GM18519 (cell line): Measurements from ENCODE around the gene SLC25A46.
"Not testable (repeated sequence)": the region's sequence is repeated elsewhere in the genome, so short reads cannot be mapped to it uniquely, and the experiment has no call there.

Source experiments
- ATAC-seq: cut with Tn5 transposase; IDR thresholded peaks from one replicate; pipeline ENCODE4 v1.9.1; 2021; ENCODE audit warnings: mild to moderate bottlenecking, moderate library complexity; ENCODE audit not compliant: unreplicated experiment, low FRiP score

The SLC25A46 gene

DNA sequence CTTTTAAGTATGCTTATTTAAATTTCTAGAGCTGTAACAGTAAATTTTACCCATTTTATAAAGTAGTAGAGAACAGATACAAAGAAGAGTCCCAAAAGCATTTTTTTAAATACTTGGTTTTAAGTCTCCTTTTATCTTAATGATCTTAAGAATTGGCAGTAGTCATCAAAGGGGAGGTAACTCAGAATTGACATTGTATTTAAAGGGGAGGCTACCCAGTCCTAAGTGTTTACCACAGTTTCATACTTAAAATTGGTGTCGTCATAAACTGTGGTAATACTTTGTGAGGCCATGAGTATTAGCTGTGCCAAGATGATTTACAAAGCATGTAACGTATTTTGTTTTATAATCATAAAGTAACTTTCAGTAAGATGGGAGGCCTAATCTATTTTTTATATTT lies 14.8 kb downstream of the SLC25A46 start:
- no peak for ATAC-seq

DNA sequence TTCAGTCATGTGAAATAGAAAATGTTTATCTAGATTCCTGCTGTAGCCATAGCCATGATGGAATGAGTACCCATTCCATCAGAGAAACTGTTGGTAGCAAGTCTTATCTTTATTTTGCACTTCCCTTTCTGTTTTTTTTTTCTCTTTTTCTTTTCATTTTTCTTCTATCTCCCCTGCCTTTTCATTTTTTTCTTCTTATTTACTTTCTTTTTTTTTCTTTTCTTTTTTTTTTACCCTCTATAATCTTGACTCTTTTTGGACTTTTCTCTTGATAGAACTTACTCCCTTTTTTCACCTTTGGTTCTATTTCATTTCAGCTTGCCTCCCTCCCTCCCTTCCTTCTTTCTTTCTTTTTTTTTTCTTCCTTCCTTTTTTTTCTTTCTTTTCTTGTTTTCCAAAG lies 15.4 kb downstream of the SLC25A46 start:
- no peak for ATAC-seq

DNA sequence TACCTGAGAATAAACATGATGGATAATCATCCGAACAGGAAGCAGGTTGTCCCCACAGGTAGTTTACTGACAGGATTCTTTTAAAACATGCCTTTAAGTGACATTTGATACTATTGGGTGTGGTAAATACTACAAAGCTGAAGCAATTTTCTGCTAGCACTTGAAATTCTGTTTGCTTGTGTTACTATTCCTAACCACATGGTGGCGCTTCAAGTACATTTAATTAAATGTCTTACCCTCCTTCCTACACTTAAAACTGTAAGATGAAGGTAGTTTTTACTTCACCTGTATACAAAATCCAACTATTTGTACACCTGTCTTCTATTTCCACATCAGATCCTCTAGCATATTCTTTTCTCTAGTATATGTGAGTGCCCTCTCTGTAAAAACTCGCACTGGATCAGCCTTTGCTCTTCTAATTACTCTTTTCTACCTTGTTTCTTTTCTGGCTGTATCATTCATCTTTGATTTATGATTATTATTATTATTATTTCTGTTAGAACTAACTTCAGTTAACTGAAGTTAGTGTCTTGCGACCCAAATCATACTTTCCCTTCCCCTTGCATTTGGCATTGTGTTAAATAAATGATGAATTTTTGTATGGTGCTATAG lies 18.4 kb downstream of the SLC25A46 start:
- no peak for ATAC-seq

DNA sequence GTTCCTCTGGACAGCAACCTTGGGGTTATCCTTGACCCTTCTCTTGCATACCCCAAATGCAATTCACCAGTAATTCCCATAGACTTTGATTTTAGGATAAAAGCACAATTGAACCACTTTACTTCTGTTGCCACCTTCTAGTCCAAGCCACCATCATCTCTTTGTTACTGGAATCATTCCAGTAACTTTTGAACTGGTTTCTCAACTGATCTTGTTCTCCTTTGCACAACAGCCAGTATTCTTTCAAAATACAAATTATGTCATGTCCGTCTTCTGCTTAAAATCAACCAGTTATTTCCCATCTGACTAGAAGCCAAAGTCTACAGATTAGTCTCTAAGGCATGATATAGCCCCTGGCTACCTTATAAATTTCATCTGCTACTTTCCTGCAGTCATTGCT lies 21.4 kb downstream of the SLC25A46 start:
- no peak for ATAC-seq

DNA sequence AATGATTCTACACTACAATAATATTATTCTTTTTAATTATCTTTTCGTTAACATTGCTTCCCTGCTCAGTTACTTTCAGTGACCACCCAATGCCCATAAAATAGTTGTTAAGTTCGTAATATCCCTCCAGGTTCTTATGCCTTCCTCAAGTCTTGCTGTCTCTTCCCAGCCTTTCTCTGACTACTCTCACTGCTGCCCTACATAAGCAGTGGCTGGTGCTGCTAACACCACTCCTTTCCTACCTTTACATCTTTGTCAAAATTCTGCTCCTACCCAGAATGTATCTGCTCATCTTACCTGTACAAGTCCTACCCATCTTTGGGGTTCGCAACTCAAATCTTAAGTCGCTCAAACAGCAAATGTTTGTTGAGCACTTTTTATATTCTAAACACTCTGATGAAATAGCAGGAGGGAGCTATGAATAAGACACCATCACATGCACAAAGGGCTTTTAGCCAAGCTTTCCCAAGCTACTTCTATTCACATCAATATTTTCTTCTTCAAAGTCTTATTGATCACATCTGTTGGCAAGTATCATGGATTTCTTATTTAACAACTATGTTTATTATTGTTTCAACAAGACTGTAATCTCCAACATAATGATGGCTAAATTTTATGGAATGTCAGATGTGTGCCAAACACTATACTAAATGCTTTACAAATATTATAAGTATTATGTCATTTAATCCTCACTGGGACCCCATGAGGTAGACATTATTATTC lies 29.5 kb downstream of the SLC25A46 start:
- no peak for ATAC-seq

DNA sequence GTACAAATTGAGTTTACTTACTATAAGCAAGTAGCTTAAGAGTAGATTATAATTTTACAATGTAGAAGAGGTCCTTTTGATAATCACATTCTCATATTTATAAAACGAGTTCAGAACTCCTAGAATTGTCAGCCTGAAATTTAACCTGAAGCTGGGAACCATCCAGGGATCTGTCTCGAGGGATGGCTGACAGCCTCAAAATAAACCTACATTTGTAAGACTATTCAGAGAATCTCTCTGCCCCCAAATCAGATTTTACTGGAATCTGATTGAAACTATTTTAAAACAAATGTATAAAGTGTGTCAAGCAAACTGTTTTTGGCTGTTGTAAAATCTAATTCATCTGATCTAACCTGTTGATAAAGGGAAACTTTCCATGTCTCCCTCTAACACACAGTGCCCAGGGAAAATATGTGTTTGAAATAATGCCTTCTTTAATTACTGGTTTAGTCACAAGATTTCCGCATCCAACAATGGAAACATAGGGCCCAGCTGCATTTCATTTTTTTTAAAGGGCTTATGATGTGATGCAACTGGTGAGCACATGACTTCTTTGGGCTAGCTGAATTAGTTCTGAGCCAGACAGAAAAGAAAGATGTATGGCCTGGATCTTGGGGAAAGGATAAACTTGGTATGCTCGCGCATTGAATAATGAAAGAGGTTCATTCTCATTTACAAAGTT lies 30.3 kb downstream of the SLC25A46 start:
- no peak for ATAC-seq

DNA sequence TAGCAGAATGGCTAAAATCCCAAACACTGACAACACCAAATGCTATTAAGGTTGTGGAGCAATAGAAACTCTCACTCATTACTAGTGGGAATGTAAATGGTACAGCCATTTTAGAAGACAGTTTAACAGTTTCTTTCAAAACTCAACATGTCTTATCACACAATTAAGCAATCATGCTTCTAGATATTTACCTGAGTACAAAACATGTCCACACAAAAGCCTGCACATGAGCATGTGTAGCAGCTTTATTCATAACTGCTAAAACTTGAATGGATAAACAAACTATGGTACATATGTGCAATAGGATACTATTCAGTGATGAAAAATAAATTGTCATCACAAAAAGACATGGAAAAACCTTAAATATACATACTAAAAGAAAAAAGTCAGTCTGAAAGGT lies 31.5 kb downstream of the SLC25A46 start:
- no peak for ATAC-seq

DNA sequence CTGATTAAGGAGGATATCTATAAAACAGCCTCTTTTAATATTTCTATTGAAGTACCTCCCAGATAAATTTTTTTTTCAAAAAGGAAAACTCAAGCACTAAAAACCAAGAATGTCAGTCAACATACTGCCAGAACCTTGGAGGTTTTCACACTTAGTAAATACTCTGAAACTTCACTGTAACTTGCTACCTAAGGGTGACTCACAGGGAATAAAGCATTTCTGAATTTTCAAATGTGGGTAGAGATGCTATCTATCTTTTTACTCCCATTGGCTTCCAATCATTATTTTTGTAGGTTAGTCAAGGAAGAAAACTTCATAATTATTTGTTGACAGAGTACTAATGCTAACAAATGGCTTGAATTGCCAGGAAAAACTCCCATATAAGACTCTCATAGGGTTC lies 46.1 kb downstream of the SLC25A46 start:
- ATAC-seq: no peak

DNA sequence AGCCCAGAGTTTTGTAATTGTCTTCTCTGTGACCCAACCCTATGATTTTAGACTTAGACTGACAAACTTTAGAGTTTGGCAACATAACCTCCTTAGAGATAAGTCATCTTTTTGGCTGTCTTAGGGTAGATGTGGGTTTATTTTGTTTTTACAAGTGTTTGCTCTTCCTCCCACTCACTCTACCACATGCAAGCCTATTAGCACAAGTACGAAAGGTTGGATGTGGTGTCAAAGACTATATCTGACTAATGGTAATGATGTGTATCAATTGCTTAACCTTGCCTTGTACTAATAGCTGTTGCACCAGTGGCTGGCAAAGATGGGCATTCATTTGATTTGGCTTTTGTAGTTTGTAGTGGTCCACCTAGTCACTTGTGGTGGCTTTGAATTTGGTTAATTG lies 46.5 kb downstream of the SLC25A46 start:
- no peak for ATAC-seq

DNA sequence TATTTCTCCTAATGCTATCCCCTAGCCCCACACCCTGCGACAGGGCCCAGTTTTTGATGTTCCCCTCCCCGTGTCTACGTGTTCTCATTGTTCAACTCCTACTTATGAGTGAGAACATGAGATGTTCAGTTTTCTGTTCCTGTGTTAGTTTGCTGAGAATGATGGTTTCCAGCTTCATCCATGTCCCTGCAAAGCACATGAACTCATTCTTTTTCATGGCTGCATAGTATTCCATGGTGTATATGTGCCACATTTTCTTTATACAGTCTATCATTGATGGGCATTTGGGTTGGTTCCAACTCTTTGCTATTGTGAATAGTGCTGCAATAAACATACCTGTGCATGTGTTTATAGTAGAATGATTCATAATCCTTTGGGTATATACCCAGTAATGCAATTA lies 49.2 kb downstream of the SLC25A46 start:
- not testable (repeated sequence) for ATAC-seq

DNA sequence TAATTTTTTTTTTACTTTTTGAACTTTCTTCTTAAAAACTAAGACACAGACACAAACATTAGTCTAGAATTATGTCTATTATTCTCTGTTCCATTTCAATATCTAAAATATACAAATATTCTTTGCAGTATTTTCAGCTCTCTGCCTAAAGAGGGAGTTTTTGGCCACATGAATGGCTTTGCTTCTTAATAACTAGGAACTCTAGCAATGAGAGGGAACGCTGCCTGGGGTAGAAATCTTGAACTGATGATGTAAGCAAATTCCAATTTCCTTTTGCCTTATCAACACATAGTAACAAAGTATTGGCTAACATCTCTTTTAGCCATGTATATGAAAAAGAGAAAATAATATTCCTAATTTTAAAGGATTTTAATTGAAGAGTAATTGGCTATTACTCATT lies 51.9 kb downstream of the SLC25A46 start:
- no peak for ATAC-seq

DNA sequence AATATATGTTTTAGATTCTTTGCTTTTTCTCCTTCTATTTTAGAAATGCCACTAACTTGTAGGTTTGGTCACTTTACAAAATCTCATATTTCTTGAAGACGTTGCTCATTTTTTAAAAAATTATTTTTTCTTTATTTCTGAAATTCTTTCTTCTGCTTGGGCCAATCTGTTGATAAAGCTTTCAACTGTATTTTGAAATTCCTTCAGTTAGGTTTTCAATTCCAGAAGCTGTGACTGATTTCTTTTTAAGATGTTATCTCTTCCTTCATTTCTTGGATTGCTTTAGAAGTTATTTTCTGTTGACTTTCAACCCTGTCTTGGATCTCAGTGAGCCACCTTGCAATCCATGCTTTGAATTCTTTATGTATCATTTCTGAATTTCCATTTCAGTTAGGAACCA lies 64.2 kb downstream of the SLC25A46 start:
- ATAC-seq: no peak

DNA sequence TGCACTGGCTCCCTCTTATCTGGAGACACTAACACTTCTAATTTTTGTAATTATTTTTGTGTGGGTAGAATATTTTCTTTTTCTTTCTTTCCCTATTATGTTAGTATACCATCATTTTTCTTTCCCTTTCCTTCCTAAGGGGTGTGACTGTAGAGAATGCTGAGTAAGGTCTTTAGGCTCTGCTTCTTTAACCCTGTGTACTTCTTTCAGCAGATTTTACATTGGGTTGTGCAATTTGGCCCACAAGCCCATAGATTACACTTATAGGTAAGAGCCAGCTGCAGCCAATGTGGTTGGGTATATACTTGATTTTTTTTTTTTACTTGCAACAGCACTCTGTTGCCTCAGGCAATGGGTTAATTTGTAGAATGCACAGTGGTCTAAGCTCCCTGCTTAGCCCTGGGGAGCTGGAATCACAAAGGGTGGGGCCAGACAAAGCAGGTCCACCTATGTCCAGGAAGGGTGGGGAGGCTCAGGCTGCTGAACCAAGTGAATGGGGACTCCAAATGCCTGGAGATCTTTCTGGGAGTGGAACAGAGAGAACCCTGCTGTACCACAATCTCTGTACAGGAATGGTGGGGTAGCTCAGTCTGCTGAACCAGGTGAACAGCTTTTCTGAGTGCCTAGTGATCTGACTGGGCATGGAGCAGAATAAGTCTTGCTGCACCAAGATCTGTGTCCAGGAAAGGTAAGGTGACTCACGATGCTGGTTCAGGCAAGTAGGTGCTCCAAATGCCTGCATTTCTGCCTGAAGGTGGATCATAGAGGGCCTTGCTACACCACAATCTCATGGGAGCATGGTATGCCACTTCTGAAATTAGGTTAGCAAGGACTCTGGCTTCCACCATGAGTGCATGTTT lies 64.9 kb downstream of the SLC25A46 start:
- ATAC-seq: no peak

DNA sequence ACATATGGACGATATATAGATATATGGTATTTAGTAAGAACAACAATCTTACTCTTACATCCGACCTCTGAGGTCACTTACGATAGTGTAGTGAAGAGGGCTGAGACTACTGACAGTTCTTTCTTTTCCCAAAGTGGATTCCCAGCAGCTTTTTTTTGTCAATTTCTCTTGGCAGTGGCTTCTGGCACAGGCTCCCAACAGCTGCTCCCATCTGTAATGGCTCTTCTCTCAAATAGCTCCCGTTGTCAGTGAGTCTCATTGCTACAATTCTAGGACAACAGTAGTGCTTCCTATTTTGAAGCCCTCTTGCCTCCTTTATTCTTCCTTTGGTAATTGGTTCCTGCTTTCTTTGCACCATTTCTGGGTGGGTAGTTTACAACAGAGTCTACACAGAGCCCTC lies 68.4 kb downstream of the SLC25A46 start:
- no peak for ATAC-seq

DNA sequence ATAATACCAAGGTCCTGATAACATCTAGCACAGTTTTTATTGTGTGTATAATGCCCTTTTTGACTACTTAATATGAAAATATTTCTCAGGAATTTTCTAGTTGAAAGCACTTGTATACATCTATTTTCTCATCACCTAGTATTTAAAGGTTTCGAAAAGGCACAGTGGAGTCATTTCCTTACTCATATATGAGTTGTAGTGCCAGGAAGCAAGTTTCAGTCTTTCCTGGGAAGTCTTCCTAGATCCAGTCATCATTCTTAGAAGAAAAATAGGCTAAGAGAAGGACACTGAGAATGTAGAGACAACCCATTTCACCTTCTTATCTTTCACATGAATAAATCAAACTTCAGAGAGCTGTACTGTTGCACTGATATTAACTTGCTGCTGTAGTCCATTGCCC lies 70.2 kb downstream of the SLC25A46 start:
- no peak for ATAC-seq
